Astrocyte (in vitro differentiated cells and primary cell): ENCODE data around the gene TREML2.

Experiments used
- EZH2 ChIP-seq: IDR thresholded peaks from 2 replicates; pipeline ENCODE4 v1.6.1; 2012; ENCODE audit warnings: mild to moderate bottlenecking, low read length, inconsistent platforms; ENCODE audit not compliant: insufficient read depth
- TF ChIP-seq, protein P1 (sequence below): IDR thresholded peaks from 2 replicates; pipeline ENCODE4 v1.5.1; 2011; ENCODE audit warnings: low read depth, mild to moderate bottlenecking, inconsistent platforms, low read length, moderate library complexity; ENCODE audit not compliant: insufficient read depth

DNA sequence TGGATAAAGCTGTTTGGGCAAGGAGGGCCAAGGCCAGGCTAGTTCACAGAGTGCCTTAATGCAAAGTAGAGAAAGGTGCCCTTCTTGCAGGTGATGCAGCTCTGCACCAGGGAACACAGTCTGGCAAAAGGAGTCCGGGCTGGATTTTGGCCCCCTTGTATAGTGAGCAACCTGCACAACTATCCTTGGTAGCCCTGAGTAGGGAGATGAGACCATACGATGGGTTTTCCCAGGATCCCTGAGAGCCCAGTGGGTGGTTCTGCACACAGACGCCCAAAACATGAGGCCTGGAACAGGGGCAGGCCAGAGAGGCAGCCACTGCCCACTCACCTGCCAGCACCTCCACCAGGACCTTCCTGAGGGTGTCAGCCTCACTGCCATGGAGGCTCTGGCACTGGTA is 40.0 kb downstream of the TREML2 start:
- TF ChIP-seq, protein P1, sequence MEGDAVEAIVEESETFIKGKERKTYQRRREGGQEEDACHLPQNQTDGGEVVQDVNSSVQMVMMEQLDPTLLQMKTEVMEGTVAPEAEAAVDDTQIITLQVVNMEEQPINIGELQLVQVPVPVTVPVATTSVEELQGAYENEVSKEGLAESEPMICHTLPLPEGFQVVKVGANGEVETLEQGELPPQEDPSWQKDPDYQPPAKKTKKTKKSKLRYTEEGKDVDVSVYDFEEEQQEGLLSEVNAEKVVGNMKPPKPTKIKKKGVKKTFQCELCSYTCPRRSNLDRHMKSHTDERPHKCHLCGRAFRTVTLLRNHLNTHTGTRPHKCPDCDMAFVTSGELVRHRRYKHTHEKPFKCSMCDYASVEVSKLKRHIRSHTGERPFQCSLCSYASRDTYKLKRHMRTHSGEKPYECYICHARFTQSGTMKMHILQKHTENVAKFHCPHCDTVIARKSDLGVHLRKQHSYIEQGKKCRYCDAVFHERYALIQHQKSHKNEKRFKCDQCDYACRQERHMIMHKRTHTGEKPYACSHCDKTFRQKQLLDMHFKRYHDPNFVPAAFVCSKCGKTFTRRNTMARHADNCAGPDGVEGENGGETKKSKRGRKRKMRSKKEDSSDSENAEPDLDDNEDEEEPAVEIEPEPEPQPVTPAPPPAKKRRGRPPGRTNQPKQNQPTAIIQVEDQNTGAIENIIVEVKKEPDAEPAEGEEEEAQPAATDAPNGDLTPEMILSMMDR, result no peak
- no peak for TF ChIP-seq EZH2
